ENCODE data around the gene AKAP11. TPM values are rescaled to one million over a fixed set of nuclear protein-coding genes. Genes with fewer than 3 reads are reported as not detected.

AKAP11 gene
- polyA plus RNA-seq, 3 donors = 1.2 to 6.8 (median 1.7) TPM

DNA sequence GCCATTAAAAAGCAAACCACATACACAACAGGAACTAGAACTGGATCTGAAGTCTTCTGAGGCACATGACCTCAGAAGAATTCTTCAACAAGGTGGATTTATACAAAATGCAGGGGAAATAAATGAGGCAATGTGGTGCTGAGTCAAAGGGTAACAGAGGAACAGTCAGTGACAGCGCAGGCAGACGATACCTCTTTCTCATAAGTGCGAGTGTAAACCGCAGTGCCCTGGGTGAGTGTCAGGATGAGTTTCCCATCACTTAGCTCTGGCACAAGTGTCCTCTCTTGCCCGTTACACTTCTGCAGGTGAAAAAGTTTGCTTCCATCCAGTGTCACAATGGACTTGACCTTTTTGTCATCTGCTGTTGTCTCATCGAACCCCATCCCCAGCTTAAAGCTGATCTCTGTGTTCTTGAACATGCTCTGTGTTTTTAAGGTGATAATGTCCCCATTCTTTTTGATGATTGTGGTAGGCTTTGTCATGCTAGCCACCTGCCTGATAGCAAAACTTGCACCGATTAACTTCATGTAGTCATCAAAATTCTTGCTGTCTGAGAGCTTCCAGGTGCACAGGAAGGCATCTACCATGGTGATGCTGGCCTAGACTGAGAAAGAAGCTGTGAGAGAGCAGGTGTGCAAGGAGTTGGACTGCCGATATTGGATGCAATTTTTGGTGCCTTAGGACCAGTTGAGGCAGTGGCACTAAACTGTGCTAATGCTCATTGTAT is 97.3 kb downstream of the AKAP11 start:
- Mint-ChIP-seq H3K4me3 (no peak overlapping the region), H3K4me1 (peaks cover 4% of the 10 kb centered on the region), H3K27me3 (ENCODE audit: low read depth in 3 of 3) (peaks cover 0 to 2% (median 0%) of the 10 kb centered on the region in 3 donors), H3K27ac (no peak overlapping the region), H3K36me3 (no peaks in the 10 kb centered on the region), H3K9me3 (peaks cover 0 to 2% (median 0%) of the 10 kb centered on the region in 7 donors)
- H3K79me2 ChIP-seq (ENCODE audit: insufficient read depth, low read length) = no peaks in the 10 kb centered on the region
- intact Hi-C loops (cut with micrococcal nuclease) = no loop called here
- no peaks in the 10 kb centered on the region for H3K9me3 ChIP-seq (replicated peaks in 1 of 2; ENCODE audit: control insufficient read depth in 1 of 2, insufficient read depth in 1 of 2, low read length in 2 of 2)
- no peaks in the 10 kb centered on the region for H3K4me1 ChIP-seq (ENCODE audit: control insufficient read depth in 1 of 2, insufficient read depth in 2 of 2, low read length in 2 of 2)
- TF ChIP-seq, protein P1, sequence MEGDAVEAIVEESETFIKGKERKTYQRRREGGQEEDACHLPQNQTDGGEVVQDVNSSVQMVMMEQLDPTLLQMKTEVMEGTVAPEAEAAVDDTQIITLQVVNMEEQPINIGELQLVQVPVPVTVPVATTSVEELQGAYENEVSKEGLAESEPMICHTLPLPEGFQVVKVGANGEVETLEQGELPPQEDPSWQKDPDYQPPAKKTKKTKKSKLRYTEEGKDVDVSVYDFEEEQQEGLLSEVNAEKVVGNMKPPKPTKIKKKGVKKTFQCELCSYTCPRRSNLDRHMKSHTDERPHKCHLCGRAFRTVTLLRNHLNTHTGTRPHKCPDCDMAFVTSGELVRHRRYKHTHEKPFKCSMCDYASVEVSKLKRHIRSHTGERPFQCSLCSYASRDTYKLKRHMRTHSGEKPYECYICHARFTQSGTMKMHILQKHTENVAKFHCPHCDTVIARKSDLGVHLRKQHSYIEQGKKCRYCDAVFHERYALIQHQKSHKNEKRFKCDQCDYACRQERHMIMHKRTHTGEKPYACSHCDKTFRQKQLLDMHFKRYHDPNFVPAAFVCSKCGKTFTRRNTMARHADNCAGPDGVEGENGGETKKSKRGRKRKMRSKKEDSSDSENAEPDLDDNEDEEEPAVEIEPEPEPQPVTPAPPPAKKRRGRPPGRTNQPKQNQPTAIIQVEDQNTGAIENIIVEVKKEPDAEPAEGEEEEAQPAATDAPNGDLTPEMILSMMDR (IDR thresholded peaks at IDR 0.05) = no peak
- no peak overlapping the region for H2AFZ ChIP-seq (ENCODE audit: insufficient read depth, low read depth, low read length, poor library complexity, severe bottlenecking)
- H3K27me3 ChIP-seq (ENCODE audit: control insufficient read depth in 2 of 2, insufficient read depth in 2 of 2, low read length in 2 of 2) = no peaks in the 10 kb centered on the region
- no peak overlapping the region for H3K4me3 ChIP-seq (replicated peaks in 1 of 3; ENCODE audit: low read depth in 2 of 3, low read length in 3 of 3)
- H3K36me3 ChIP-seq (replicated peaks in 1 of 2; ENCODE audit: control insufficient read depth in 1 of 2, insufficient read depth in 2 of 2, low read length in 2 of 2) = no peaks in the 10 kb centered on the region
- H4K20me1 ChIP-seq (ENCODE audit: insufficient read depth, low read length) = no peaks in the 10 kb centered on the region
- no peak for DNase-seq
- no peak overlapping the region for H3K9ac ChIP-seq (ENCODE audit: insufficient read depth, low read length, poor library complexity, severe bottlenecking)
- no peak overlapping the region for H3K4me2 ChIP-seq (replicated peaks; ENCODE audit: extremely low read depth, low read length, poor library complexity, severe bottlenecking)
- H3K27ac ChIP-seq (ENCODE audit: low read depth in 1 of 2, low read length in 2 of 2) = no peak overlapping the region
- 98% methylated on average over 8 of the region's 8 CpGs for WGBS (ENCODE audit: insufficient coverage)

DNA sequence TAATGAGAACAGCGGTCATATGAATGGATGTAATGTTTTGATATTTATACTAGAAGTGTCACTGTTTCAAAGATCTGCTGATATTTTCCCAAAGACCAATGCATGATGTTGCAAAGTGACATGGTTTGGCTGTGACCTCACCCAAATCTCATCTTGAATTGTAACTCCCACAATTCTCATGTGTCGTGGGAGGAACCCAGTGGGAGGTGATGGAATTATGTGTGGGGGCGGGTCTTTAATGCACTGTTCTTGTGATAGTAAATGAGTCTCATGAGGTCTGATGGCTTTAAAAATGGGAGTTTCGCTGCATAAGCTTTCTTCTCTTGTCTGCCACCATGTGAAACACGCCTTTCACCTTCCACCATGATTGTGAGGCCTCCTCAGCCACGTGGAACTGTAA is 98.3 kb downstream of the AKAP11 start:
- DNase-seq = no peak
- peaks cover 4% of the 10 kb centered on the region for H3K4me1 Mint-ChIP-seq
- peaks cover 0 to 2% (median 0%) of the 10 kb centered on the region in 7 donors for H3K9me3 Mint-ChIP-seq
- TF ChIP-seq, protein P1 (IDR thresholded peaks at IDR 0.05) = no peak
- Histone ChIP-seq H3K36me3 (replicated peaks in 1 of 2; ENCODE audit: control insufficient read depth in 1 of 2, insufficient read depth in 2 of 2, low read length in 2 of 2) (no peaks in the 10 kb centered on the region), H3K79me2 (ENCODE audit: insufficient read depth, low read length) (no peaks in the 10 kb centered on the region), H3K9me3 (replicated peaks in 1 of 2; ENCODE audit: control insufficient read depth in 1 of 2, insufficient read depth in 1 of 2, low read length in 2 of 2) (no peaks in the 10 kb centered on the region), H3K4me2 (replicated peaks; ENCODE audit: extremely low read depth, low read length, poor library complexity, severe bottlenecking) (no peak overlapping the region), H3K27me3 (ENCODE audit: control insufficient read depth in 2 of 2, insufficient read depth in 2 of 2, low read length in 2 of 2) (no peaks in the 10 kb centered on the region), H2AFZ (ENCODE audit: insufficient read depth, low read depth, low read length, poor library complexity, severe bottlenecking) (no peak overlapping the region), H3K4me1 (ENCODE audit: control insufficient read depth in 1 of 2, insufficient read depth in 2 of 2, low read length in 2 of 2) (no peaks in the 10 kb centered on the region), H3K9ac (ENCODE audit: insufficient read depth, low read length, poor library complexity, severe bottlenecking) (no peak overlapping the region), H3K4me3 (replicated peaks in 1 of 3; ENCODE audit: low read depth in 2 of 3, low read length in 3 of 3) (no peak overlapping the region), H4K20me1 (ENCODE audit: insufficient read depth, low read length) (no peaks in the 10 kb centered on the region), H3K27ac (ENCODE audit: low read depth in 1 of 2, low read length in 2 of 2) (no peak overlapping the region)
- H3K27me3 Mint-ChIP-seq (ENCODE audit: low read depth in 3 of 3) = no peaks in the 10 kb centered on the region
- no peak overlapping the region for H3K27ac Mint-ChIP-seq
- H3K4me3 Mint-ChIP-seq = no peak overlapping the region
- 100% methylated on average over 1 of the region's 6 CpGs for WGBS (ENCODE audit: insufficient coverage)
- H3K36me3 Mint-ChIP-seq = no peaks in the 10 kb centered on the region
- intact Hi-C loops (cut with micrococcal nuclease) = no loop called here

Other genes with a start within 250 kb of the AKAP11 start
- under 1 TPM; 0.10 to 0.79 (median 0.15) TPM for gene DGKH, start 223.5 kb upstream of the AKAP11 start, polyA plus RNA-seq